IMR-90 (cell line): Measurements from ENCODE around the gene UGT1A1.
A peak's percentile ranks its signal among the peaks of the same experiment; 100 is the strongest.

Source experiments
- CTCF ChIP-seq: conservative IDR thresholded peaks from 2 replicates; pipeline ENCODE4 v1.5.1; 2012; ENCODE audit warnings: mild to moderate bottlenecking, low read depth, low read length, improper control_type of control experiment
- FOS ChIP-seq: fragments of 150-350 bp; IDR thresholded peaks from 2 replicates; pipeline ENCODE4 v1.6.1; 2016; ENCODE audit warnings: low read depth, low read length
- MAFK ChIP-seq: IDR thresholded peaks from 2 replicates; pipeline ENCODE4 v1.6.1; 2012; ENCODE audit warnings: low read depth, low read length, improper control_type of control experiment
- POLR2A ChIP-seq: IDR thresholded peaks from 2 replicates; pipeline ENCODE4 v1.6.1; 2012; ENCODE audit warnings: mild to moderate bottlenecking, low read depth, low read length
- RAD21 ChIP-seq: IDR thresholded peaks from 2 replicates; pipeline ENCODE4 v1.6.1; 2012; ENCODE audit warnings: low read length, improper control_type of control experiment
- RFX5 ChIP-seq: IDR thresholded peaks from 2 replicates; pipeline ENCODE4 v1.8.0; 2012; ENCODE audit warnings: low read depth, mild to moderate bottlenecking, low read length, moderate library complexity
- USF2 ChIP-seq: fragments of 150-350 bp; IDR thresholded peaks from 2 replicates; pipeline ENCODE4 v1.6.1; 2017; ENCODE audit warnings: mild to moderate bottlenecking, antibody characterized with exemption, low read length, low read depth

GRCh38 chr2:233801357-233802131 is 41.5 kb downstream of the UGT1A1 start:
- TF ChIP-seq CTCF = 0 out of 2 replicates have a peak, but pooled peaks have one; percentile 11
- TF ChIP-seq RFX5 = no peak
- no peak for TF ChIP-seq POLR2A
- TF ChIP-seq RAD21 = no peak
- TF ChIP-seq USF2 = no peak
- no peak for TF ChIP-seq MAFK
- TF ChIP-seq FOS = no peak
